Transverse colon (tissue), 4 donors: Measurements from ENCODE around the gene OMA1. TPM values are rescaled to one million over a fixed set of nuclear protein-coding genes. Genes with fewer than 3 reads are reported as not detected.

ENCODE experiments used
- DNase-seq: peaks from one replicate; pipeline ENCODE4 v3.0.0-alpha.2; 2019
- H3K27ac ChIP-seq, 4 donors: fragments of 200-600 bp; sonication (generic); 2 replicates each; pipeline ENCODE4 v1.5.1; 2016 to 2018; ENCODE audit warnings: inconsistent platforms in 4 of 4
- H3K27me3 ChIP-seq: fragments of 200-600 bp; sonication (generic); 2 replicates; pipeline ENCODE4 v1.5.1; 2017; ENCODE audit warnings: inconsistent platforms
- H3K36me3 ChIP-seq, 4 donors: fragments of 200-600 bp; sonication (generic); 2 replicates each; pipeline ENCODE4 v1.5.1; 2017 to 2019; ENCODE audit warnings: inconsistent platforms in 4 of 4
- H3K4me1 ChIP-seq, 4 donors: fragments of 200-600 bp; sonication (generic); 2 replicates each; pipeline ENCODE4 v1.5.1; 2017 to 2020; ENCODE audit warnings: inconsistent platforms in 4 of 4
- H3K4me3 ChIP-seq, 4 donors: fragments of 200-600 bp; sonication (generic); 1 replicate in 1 of 4; 2 replicates in 3 of 4; pipeline versions ENCODE4 v1.5.1 to v1.6.1; 2017 to 2019; ENCODE audit warnings: inconsistent platforms in 4 of 4
- H3K9me3 ChIP-seq, 2 donors: fragments of 200-600 bp; sonication (generic); 2 replicates each; pipeline ENCODE4 v1.5.1; 2017 to 2019; ENCODE audit warnings: inconsistent platforms in 2 of 2
- CTCF ChIP-seq, 5 experiments: fragments of 200-600 bp in 3 of 5; fragments of 450-650 bp in 2 of 5; sonication (generic) in 3 of 5; IDR thresholded peaks; 1 replicate in 2 of 5; 2 replicates in 3 of 5; pipeline ENCODE4 v1.5.1; 2016 to 2017; ENCODE audit warnings: antibody characterized with exemption in 5 of 5, inconsistent platforms in 3 of 5, mild to moderate bottlenecking in 2 of 5, moderate library complexity in 1 of 5
- EP300 ChIP-seq: sonication (generic); formaldehyde crosslinking; IDR thresholded peaks from one replicate; pipeline ENCODE4 v1.6.1; 2017; ENCODE audit warnings: antibody characterized with exemption, low read depth
- POLR2A ChIP-seq: fragments of 450-650 bp; IDR thresholded peaks from one replicate; pipeline ENCODE4 v1.6.1; 2016; ENCODE audit warnings: antibody characterized with exemption, mild to moderate bottlenecking, moderate library complexity
- POLR2AphosphoS5 ChIP-seq, 3 donors: sonication (generic); formaldehyde crosslinking; IDR thresholded peaks; one replicate each; pipeline ENCODE4 v1.6.1; 2016; ENCODE audit warnings: antibody characterized with exemption in 3 of 3
- WGBS, 2 donors: methylation state at CpG; one replicate each; pipeline ENCODE4 v1.1.5; 2018; ENCODE audit warnings: low coverage in 1 of 2; 5-methylcytosine and 5-hydroxymethylcytosine counted together
- in situ Hi-C, 4 donors: fragments of 200-750 bp; cut with MboI; loops; one replicate each; pipeline versions ENCODE4 v1.15.0 to v1.15.1; 2017; ENCODE audit warnings: low sequenced_read_pairs in 3 of 4, low pct_ligation_motif_present in 1 of 4, low pct_unique_long_range_greater_than_20kb in 1 of 4
- intact Hi-C: fragments of 100-400 bp; cut with DNase I; formaldehyde crosslinking; loops from one replicate; pipeline ENCODE4 v1.15.1; 2023; ENCODE audit warnings: low total_unique reads
- total RNA-seq, 4 donors: library from RNA; depleted of rRNA; stranded (reverse); fragments of >200 nt; gene quantifications; one replicate each; pipeline ENCODE4 v1.1.0, GENCODE V29; 2016

Gene OMA1
- total RNA-seq, 4 donors from 2014 or later, result 6.4 to 29.4 (median 20.0) TPM

- Histone ChIP-seq H3K36me3 (no peaks in the 10 kb centered on the region), H3K4me1 (no peaks in the 10 kb centered on the region), H3K9me3 (no peaks in the 10 kb centered on the region), H3K27me3 (no peaks in the 10 kb centered on the region), H3K27ac (no peak overlapping the region), H3K4me3 (no peak overlapping the region)
- TF ChIP-seq CTCF (IDR thresholded peaks at IDR 0.05) (no peak), POLR2A (no peak), POLR2AphosphoS5 (IDR thresholded peaks at IDR 0.05) (no peak), EP300 (no peak)
- intact Hi-C loops, result loop anchor here (1.0 kb wide), 1 partner anchor 45 kb away; no protein-coding TSS in a partner anchor
- DNase-seq, result no peak
- 82 to 91% methylated on average over 6 of the region's 6 CpGs for WGBS, 2 donors
- in situ Hi-C loops, result no loop called here
Measured at GRCh38 chr1:58431901-58432620, 114.5 kb downstream of the OMA1 start.

Other genes starting within 250 kb of the OMA1 start
- gene TACSTD2, start 30.5 kb upstream of the OMA1 start, total RNA-seq, result under 1 TPM in 2 of 4 donors, not detected in 2; 0.55 to 0.79 TPM
- 10 to 100 TPM; 38.8 to 57.5 (median 56.2) TPM for gene MYSM1, start 153.3 kb upstream of the OMA1 start, total RNA-seq
- gene JUN, start 237.3 kb upstream of the OMA1 start, total RNA-seq, result 100 to 1,000 TPM; 315 to 440 (median 376) TPM